Measurements from ENCODE around the gene CDHR5.

Gene CDHR5

DNA sequence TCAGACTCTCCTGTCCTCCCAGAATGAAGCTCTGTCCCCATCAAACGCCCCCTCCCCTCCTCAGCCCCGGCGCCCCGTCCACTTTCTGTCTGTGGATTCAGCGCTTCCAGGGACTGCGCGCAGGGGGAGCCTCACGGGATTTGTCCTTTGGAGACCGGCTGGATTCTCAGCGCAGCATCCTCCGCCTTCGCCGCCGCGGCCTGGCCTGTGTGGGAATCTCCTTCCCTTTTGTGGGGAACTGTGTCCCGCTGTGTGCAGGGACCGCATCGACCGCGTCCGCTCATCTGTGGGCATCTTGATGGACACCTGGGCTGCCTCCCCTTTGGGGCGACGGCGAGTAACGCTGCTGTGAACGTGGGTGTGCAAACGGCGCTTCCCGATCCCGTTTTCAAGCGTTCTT lies 3.3 kb upstream of the CDHR5 start:
- DNase-seq (ENCODE audit: low read depth): no peak
- no peak overlapping the region for H3K4me3 ChIP-seq (replicated peaks; ENCODE audit: low read depth, low read length)
- TF ChIP-seq, protein P1, sequence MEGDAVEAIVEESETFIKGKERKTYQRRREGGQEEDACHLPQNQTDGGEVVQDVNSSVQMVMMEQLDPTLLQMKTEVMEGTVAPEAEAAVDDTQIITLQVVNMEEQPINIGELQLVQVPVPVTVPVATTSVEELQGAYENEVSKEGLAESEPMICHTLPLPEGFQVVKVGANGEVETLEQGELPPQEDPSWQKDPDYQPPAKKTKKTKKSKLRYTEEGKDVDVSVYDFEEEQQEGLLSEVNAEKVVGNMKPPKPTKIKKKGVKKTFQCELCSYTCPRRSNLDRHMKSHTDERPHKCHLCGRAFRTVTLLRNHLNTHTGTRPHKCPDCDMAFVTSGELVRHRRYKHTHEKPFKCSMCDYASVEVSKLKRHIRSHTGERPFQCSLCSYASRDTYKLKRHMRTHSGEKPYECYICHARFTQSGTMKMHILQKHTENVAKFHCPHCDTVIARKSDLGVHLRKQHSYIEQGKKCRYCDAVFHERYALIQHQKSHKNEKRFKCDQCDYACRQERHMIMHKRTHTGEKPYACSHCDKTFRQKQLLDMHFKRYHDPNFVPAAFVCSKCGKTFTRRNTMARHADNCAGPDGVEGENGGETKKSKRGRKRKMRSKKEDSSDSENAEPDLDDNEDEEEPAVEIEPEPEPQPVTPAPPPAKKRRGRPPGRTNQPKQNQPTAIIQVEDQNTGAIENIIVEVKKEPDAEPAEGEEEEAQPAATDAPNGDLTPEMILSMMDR (IDR thresholded peaks at IDR 0.05; ENCODE audit: low read length, missing control alignments): no peak

GRCh38 chr11:627308-627576 lies 2.5 kb upstream of the CDHR5 start:
- DNase-seq (ENCODE audit: low read depth): no peak
- TF ChIP-seq, protein P1 (IDR thresholded peaks at IDR 0.05; ENCODE audit: low read length, missing control alignments): no peak
- no peak overlapping the region for H3K4me3 ChIP-seq (replicated peaks; ENCODE audit: low read depth, low read length)

DNA sequence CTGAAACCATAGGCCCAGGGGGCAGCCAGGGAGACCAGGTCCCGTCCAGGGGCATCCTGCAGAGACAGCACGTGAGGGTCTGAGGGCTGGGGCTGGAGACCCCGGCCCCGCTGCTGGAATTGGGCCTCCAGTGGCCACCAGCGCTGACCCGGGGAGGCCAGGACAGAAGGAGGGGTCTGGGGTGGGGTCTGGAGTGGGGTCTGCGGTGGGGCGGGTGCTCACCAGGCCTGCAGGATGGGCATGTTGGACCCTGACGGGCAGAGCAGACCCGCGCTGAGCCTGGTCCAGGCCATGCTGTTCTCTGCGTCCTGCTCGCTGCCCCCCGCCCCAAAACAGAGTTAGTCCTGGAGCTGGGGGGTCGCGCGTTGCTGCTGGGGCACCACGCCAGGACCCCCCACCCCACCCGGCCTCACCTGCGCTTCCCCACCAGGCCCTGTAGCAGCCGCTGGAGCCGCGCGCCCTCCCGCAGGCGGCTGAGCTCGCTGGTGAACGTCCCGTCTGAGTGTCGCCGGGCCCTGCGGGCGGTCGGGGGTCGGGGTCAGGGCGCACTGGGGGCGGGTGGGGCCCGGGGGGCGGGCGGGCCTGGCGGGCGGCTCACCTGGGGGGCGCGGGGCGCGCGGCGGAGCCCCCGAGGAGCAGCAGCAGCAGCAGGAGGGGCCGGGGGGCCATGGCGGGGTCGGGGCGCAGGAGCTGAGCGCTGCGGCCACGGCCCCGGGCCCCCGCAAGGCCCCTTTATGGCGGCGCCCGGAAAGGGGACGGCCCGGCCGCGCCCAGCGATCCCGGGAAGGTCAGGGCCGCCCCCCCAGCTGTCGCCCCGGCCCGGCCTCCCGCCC lies 1.9 kb upstream of the CDHR5 start, which contains the start of gene SCT:
Gene SCT, minus strand, starts transcription at position 707 of the 833 bp plus-strand sequence. Its CDS starts 38 bp downstream, at position 669.
- TF ChIP-seq, protein P1 (IDR thresholded peaks at IDR 0.05; ENCODE audit: low read length, missing control alignments): no peak
- no peak for DNase-seq (ENCODE audit: low read depth)
- H3K4me3 ChIP-seq (replicated peaks; ENCODE audit: low read depth, low read length): no peak within 1 kb of the TSS

- H3K4me3 ChIP-seq (replicated peaks; ENCODE audit: low read depth, low read length): no peak overlapping the region
- DNase-seq (ENCODE audit: low read depth): no peak
- TF ChIP-seq, protein P1 (IDR thresholded peaks at IDR 0.05; ENCODE audit: low read length, missing control alignments): no peak
Observed at GRCh38 chr11:625636-626268, 997 bp upstream of the CDHR5 start.

GRCh38 chr11:623999-624704 lies 603 bp downstream of the CDHR5 start:
- TF ChIP-seq, protein P1 (IDR thresholded peaks at IDR 0.05; ENCODE audit: low read length, missing control alignments): no peak
- H3K4me3 ChIP-seq (replicated peaks; ENCODE audit: low read depth, low read length): no peak overlapping the region
- DNase-seq (ENCODE audit: low read depth): no peak

DNA sequence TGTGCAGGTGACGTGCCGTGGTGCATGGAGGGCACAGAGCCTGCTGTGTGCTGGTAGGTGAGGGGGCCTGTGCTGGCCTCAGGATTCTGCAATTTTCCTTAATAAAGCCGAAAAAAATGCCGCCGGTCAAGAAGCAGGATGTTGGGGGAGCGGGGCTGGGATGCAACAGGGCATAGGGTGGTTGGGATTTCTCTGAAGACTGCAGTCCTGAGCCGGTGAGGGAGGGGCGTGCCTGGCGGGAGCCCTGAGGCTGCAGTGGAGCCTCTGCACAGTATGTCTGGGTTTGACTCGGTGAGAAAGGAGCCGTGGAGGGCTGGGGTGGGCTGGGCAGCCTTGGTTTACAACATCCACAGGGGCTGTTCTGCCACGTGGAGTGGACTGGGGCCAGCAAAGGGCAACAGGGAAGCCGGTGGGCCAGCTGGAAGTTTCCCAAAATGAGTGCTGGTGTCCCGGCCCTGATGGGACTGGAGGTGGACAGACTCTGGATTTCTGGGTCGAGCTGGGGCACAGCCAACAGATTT lies 1.3 kb downstream of the CDHR5 start:
- no peak overlapping the region for H3K4me3 ChIP-seq (replicated peaks; ENCODE audit: low read depth, low read length)
- TF ChIP-seq, protein P1 (IDR thresholded peaks at IDR 0.05; ENCODE audit: low read length, missing control alignments): no peak
- no peak for DNase-seq (ENCODE audit: low read depth)
